Measurements from ENCODE around the gene DNAH1.

The DNAH1 gene

DNA sequence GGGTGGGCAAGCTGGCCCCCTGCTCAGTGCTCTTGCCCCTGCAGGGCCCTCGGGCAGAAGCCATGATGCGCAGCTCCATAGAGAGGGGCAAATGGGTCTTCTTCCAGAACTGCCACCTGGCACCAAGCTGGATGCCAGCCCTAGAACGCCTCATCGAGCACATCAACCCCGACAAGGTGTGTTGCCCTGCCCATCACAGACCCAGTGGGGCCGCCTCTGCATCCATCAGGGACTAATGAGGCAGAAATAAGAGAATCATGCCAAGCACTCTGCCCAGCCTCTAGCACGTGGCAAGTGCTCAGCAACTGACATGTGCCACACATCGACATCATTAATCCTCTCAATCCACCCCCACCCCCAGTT, 79.4 kb downstream of the DNAH1 start:
- DNase-seq, result no peak
- in situ Hi-C loops (cut with HindIII; ENCODE audit: low pct_ligation_motif_present, low pct_unique_long_range_greater_than_20kb, low sequenced_read_pairs), result no loop called here

DNA sequence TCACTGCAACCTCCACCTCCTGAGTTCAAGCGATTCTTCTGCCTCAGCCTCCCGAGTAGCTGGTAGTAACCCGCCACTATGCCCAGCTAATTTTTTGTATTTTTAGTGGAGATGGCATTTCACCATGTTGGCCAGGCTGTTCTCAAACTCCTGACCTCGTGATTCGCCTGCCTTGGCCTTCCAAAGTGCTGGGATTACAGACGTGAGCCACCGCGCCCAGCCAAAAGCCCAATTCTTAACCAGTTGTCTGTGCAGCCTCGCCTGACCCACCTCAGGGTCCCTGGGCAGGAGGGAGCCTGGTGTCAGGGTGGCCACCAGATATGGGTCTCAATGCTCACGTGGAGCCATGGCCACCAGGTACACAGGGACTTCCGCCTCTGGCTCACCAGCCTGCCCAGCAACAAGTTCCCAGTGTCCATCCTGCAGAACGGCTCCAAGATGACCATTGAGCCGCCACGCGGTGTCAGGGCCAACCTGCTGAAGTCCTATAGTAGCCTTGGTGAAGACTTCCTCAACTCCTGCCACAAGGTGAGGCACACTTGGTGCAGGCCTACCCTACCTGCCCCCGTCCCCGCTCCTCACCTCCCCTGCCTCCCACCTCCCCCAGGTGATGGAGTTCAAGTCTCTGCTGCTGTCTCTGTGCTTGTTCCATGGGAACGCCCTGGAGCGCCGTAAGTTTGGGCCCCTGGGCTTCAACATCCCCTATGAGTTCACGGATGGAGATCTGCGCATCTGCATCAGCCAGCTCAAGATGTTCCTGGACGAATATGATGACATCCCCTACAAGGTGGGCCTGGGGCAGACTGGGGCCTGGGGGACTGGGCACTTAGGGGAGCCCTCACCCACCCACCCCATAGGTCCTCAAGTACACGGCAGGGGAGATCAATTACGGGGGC, 80.1 kb downstream of the DNAH1 start:
- in situ Hi-C loops (cut with HindIII; ENCODE audit: low pct_ligation_motif_present, low pct_unique_long_range_greater_than_20kb, low sequenced_read_pairs), result no loop called here
- DNase-seq, result no peak

DNA sequence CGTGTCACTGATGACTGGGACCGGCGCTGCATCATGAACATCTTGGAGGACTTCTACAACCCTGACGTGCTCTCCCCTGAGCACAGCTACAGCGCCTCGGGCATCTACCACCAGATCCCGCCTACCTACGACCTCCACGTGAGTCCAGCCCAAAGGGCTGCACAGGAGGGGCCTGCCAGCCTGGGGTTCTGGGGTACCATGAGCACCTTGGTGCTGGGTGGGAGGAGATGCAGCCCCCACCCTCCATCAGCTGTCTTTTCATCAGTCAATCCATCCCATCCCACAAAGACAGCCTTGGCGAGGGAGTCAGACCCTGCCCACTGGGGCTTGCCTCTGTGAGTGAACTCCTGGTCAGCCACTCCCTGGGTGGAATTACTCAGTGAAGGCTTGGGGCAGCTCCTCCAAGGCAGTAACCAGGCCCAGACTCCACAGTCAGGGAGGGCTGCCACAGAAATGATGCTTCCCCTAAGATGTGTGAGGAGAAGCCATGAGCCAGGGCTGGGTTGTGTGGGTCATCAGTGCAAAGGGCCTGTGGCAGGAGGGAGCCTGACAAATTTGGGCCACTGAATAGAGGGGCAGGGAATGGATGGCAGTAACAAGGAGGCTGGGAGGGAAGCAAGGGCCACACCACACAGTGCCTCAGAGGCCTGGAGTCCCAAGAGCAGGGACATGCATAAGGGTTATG, 80.9 kb downstream of the DNAH1 start:
- DNase-seq, result no peak
- in situ Hi-C loops (cut with HindIII; ENCODE audit: low pct_ligation_motif_present, low pct_unique_long_range_greater_than_20kb, low sequenced_read_pairs), result no loop called here

DNA sequence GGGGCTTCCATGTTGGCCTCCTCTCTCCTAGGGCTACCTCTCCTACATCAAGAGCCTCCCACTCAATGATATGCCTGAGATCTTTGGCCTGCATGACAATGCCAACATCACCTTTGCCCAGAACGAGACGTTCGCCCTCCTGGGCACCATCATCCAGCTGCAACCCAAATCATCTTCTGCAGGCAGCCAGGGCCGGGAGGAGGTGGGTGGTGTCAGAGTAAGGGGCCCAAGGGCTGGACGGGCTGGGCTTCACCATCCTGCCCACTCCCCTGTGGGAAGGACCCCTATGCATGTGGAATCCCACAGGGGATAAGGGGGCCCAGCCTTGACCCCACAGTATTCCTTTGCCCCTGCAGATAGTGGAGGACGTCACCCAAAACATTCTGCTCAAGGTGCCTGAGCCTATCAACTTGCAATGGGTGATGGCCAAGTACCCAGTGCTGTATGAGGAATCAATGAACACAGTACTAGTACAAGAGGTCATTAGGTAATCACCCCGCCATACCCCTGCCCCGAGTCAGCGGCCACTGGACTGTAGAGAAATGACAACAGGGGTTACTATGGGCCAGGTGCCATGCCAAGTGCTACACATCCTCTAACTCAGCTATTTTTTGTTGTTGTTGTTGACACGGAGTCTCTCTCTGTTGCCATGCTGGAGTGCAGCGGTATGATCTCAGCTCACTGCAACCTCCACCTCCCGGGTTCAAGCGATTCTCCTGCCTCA, 81.7 kb downstream of the DNAH1 start:
- in situ Hi-C loops (cut with HindIII; ENCODE audit: low pct_ligation_motif_present, low pct_unique_long_range_greater_than_20kb, low sequenced_read_pairs), result no loop called here
- DNase-seq, result no peak

DNA sequence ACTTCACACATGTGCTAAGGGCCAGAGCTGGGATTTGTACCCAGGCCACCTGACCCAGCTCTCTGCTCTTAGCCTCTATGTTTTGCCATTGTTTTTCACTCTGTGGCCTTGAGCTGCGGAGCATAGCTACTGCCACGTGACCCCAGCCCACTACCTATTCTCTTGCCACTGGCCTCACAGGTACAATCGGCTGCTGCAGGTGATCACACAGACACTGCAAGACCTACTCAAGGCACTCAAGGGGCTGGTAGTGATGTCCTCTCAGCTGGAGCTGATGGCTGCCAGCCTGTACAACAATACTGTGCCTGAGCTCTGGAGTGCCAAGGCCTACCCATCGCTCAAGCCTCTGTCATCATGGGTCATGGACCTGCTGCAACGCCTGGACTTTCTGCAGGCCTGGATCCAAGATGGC, 82.6 kb downstream of the DNAH1 start:
- in situ Hi-C loops (cut with HindIII; ENCODE audit: low pct_ligation_motif_present, low pct_unique_long_range_greater_than_20kb, low sequenced_read_pairs), result no loop called here

DNA sequence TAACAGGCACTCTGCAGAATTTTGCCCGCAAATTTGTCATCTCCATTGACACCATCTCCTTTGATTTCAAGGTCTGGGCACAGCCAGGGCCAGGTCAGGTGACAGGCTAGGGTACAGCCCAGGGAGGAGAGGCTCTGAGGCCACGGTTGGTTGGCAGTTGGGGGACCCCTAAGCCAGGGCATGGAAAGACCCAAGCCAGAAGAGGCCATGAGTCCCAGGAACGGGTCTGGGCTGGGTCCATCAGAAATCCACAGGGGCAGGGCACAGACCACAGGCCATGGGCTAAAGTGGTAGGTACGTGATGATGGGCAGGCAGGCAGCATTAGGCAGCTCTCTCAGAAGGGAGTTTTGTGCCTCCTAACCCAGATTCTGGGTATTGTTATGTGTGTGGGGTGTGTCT, 83.0 kb downstream of the DNAH1 start:
- in situ Hi-C loops (cut with HindIII; ENCODE audit: low pct_ligation_motif_present, low pct_unique_long_range_greater_than_20kb, low sequenced_read_pairs), result no loop called here
- DNase-seq, result no peak

More for the DNA sequence above, 82.6 kb downstream of the DNAH1 start:
- DNase-seq, result no peak

DNA sequence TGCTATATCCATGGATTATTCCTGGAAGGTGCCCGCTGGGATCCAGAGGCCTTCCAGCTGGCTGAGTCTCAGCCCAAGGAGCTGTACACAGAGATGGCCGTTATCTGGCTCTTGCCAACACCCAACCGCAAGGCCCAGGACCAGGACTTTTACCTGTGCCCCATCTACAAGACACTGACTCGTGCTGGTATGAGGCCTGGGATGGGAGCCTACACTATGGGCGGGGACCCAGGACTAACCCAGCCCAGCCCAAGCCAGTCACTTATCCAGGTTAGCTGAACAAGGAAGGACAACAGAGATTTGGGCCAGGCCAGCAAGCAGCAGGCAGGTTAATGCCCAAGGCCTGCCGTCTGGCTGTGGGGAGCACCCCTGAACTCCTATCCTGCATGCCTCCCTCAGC, 83.5 kb downstream of the DNAH1 start:
- no peak for DNase-seq
- in situ Hi-C loops (cut with HindIII; ENCODE audit: low pct_ligation_motif_present, low pct_unique_long_range_greater_than_20kb, low sequenced_read_pairs), result no loop called here

DNA sequence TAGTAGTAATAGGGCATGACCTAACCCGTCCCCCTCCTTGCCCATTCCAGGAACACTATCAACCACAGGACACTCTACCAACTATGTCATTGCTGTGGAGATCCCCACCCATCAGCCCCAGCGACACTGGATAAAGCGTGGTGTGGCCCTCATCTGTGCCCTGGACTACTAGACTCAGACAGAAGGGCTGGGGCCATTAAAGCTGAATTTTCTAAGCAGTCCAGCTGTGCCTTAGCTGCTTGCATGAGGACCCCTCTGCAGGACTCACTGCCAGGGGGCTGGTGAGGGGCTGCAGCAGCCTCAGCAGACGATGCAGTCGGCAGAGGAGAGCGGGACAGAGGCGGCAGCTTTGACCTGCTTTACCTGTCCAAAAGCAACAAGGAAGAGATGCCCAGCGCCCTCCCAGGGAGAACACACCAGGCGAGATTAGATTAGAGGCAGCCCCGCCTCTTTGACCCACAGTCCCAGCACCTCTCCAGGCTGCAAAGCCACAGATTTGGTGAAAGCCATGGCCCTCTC, 84.2 kb downstream of the DNAH1 start:
- DNase-seq, result no peak
- in situ Hi-C loops (cut with HindIII; ENCODE audit: low pct_ligation_motif_present, low pct_unique_long_range_greater_than_20kb, low sequenced_read_pairs), result no loop called here

DNA sequence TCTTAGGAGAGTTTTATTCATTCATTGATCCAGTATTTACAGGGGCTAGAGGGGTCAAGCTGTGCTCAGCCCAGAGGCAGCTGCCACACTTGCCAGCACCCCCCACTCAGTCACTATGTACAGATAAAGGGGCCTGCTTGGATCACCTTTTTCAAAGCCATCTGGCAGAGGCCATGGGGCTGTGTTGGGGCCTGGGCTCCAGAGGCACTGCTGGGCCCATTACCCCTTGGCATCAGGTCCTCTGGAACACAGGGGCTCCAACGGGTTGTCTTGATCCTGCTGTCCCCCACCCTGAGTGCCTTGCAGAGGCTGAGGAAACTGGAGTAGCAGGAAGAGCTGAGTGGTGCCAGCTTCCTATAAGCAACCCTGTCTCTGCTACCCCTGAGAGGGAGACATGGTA, 84.9 kb downstream of the DNAH1 start:
- in situ Hi-C loops (cut with HindIII; ENCODE audit: low pct_ligation_motif_present, low pct_unique_long_range_greater_than_20kb, low sequenced_read_pairs), result no loop called here
- DNase-seq, result no peak

DNA sequence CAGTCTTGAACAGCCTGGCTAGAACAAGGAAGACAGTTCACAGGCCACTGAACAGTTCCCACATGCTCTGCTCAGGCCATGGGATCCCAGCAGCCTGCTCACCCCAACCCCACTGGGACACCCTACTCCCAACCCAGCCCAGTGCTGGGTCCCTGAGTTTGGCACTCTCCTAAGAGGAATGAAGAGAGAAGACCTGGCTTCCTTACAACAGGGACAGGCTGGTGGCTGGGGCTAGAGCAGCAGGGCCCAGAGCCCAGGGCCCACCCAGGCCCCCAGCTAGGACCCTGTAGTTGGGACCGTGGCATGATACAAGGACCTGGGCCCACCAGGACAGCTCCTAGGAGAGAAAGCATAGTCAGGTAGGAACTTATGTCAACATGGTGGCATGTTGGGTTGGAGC, 85.4 kb downstream of the DNAH1 start:
- in situ Hi-C loops (cut with HindIII; ENCODE audit: low pct_ligation_motif_present, low pct_unique_long_range_greater_than_20kb, low sequenced_read_pairs), result no loop called here
- DNase-seq, result no peak

DNA sequence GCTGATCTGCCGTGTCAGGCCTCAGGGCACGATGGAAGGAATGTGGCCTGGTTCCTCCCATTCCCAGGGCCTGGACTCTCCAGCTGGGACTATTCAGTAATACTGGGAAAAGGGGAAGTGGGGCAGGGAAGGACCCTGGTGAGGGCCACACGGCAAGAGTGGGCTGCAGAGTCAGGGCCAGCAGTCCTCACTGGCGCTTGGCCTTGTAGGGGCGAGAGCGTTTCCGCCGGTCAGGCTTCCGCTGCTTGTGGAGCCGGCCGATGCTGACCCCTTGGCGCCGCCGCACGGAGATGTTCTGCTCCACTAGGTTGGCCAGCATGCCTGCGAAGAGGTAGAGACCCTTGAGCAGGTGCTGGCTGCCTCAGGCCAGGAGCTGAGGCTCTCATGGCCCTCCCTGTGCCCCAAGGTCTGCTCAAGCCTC, 86.0 kb downstream of the DNAH1 start:
- in situ Hi-C loops (cut with HindIII; ENCODE audit: low pct_ligation_motif_present, low pct_unique_long_range_greater_than_20kb, low sequenced_read_pairs), result no loop called here
- no peak for DNase-seq

DNA sequence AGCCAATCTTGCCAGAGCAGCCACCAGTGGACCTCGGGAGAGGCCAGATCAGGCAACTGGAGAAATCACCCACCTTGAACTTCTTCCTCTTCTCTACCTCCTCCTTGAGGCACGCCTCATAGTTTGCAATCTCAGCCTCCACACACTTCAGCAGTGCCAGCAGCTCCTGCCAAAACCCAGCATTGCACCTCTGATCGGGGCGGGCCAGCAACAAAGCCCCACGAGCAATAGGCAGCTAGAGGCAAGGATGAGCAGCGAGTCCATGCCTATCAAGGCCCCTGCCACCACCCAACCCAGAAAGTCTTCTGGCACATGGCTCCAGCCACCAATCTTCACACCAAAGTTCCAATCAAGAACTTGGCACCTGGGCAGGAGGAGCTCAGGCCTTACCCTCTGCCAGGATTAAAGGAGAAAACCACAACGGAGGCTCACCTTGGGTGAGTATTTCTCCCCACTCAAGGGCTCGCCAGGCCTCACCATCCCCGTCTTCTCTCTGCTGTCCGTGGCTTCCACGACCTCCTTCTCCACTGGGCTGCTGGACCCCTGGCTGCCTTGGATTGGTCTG, 86.7 kb downstream of the DNAH1 start:
- in situ Hi-C loops (cut with HindIII; ENCODE audit: low pct_ligation_motif_present, low pct_unique_long_range_greater_than_20kb, low sequenced_read_pairs), result no loop called here
- DNase-seq, result no peak

DNA sequence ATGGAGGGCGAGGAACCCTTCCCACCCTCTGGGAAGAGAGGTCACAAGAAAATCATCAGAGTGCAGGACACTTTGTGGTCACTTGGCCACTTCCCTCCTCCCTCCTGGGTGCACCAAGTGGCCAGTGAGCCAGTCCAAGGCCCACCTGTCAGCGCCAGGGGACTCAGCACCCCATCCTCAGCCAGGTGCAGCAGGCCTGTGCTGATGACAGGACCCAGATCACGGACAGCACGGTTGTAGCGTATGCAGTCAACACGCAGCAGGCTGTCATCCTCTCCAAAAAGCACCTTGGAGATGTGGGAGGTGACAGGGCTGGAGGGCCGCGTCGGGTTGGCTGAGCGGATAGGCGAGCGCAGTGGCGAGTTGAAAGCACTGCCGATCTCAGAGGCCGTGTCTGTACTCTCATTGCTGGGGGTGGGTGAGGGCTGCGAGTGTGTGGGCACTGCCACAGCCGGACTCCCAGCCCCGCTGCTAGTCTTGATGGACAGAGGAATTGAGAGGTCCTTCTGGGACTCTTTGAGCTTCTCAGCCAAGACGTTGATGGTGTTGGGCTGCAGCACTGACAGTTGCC, 87.2 kb downstream of the DNAH1 start:
- no peak for DNase-seq
- in situ Hi-C loops (cut with HindIII; ENCODE audit: low pct_ligation_motif_present, low pct_unique_long_range_greater_than_20kb, low sequenced_read_pairs), result no loop called here

DNA sequence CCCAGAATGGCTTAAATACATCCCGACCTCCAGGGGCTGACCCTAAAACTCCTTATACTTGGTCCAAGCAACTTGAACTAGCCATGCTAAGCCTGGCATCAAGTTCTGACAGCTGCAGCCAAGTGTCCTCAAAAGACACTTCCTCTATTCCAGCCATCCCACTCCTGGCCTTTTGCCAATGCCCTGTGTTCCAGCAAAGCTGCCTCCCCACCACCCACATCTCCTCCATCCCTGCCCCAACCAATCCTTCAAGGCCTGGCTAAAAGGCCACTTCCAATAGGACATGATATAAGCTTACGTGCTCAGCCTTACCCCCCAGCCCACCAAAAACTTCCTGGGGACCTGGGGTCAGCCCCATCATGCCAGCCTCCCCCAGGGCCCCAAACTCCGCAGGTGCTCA, 87.8 kb downstream of the DNAH1 start:
- in situ Hi-C loops (cut with HindIII; ENCODE audit: low pct_ligation_motif_present, low pct_unique_long_range_greater_than_20kb, low sequenced_read_pairs), result no loop called here
- DNase-seq, result no peak

DNA sequence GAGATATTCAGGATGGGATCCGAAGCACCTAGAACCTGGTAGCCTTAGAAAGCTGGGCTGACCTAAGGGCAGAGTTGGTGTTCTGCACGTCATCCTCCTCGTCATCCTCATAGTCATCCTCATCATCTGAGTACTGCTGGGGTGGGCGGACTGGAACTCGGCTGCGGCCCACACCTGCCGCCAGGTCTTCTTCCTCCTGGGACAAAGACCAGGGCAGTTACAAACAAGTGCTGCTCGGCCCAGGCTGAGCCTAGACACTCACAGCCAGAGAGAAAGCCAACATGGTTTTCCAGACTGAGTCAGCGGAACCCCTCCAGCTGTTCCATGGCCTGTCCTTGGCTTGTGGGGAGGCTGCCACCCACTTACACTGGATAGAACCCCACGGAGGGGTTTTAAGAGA, 88.3 kb downstream of the DNAH1 start:
- in situ Hi-C loops (cut with HindIII; ENCODE audit: low pct_ligation_motif_present, low pct_unique_long_range_greater_than_20kb, low sequenced_read_pairs), result no loop called here
- no peak for DNase-seq

DNA sequence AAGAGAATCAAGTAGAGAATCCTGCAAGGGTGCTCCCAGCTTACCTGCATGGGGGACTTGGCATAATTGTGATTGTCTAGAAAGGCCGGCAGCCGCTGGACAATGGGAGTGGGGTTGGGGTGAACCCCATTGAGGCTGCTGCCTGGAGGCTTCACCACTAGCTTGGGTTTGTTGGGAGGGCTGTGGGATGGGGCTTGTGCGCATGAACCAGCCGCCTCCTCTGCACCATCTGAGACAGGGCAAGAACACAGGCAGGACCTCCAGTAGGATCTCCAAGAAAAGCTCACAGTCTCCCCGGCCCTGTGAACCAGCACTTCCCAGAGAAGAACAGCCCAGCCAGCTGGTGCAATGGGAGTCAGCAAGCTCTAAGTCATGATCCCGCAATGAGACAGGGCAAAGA, 88.9 kb downstream of the DNAH1 start:
- in situ Hi-C loops (cut with HindIII; ENCODE audit: low pct_ligation_motif_present, low pct_unique_long_range_greater_than_20kb, low sequenced_read_pairs), result no loop called here
- DNase-seq, result no peak

DNA sequence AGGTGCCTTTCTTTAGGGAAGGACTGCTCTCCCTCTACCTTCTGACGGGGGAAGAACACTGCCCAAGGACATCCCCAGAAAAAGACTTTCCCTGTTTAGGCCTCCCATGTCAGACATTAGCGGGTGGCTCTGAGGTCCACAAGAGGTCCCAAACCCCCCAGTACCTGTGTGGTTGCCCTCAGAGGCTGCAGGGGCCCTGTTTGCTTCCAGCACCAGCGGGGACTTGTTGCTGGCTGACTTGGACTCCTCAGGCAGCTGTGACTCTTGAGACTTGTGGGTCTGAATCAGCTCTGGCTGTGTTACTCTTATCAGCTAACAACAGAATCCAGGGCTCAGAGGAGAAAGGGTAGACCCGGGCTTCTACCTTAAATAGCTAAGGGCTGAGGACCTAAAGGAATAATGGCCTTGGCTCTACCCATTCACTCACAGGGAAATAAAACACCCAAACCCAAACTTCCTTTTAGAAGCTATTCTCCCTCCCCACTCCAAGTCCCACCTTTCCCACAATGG, 89.5 kb downstream of the DNAH1 start:
- DNase-seq, result no peak

DNA sequence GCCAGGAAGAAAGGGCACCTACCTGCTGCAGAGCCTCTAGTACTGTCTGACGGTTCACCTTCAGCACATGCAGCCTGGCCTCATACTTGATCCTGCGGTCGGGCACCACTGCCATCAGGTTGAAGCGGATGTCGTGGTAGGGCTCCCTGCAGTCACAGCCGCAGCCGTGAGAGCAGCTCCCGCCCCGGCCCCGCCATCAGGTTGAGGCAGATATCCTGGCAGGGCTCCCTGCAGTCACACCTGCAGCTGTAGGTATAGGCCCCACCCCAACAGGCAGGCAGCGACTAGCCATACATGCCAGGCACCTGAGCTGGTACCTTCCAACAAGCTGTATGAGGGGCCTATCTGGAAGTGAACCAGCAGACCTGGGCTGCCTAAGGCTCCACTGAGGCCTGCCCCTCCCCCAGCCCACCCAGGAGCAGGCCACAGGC, 90.1 kb downstream of the DNAH1 start:
- in situ Hi-C loops (cut with HindIII; ENCODE audit: low pct_ligation_motif_present, low pct_unique_long_range_greater_than_20kb, low sequenced_read_pairs), result no loop called here
- DNase-seq, result no peak

More for the DNA sequence above, 89.5 kb downstream of the DNAH1 start:
- in situ Hi-C loops (cut with HindIII; ENCODE audit: low pct_ligation_motif_present, low pct_unique_long_range_greater_than_20kb, low sequenced_read_pairs), result no loop called here
